HG03064 (cell line): ENCODE measurements around the gene PZP.
A peak's percentile ranks its signal among the peaks of the same experiment; 100 is the strongest.
"Not testable (repeated sequence)": the region's sequence is repeated elsewhere in the genome, so short reads cannot be mapped to it uniquely, and the experiment has no call there.

Source experiments
- ATAC-seq: cut with Tn5 transposase; IDR thresholded peaks from one replicate; pipeline ENCODE4 v1.9.1; 2021; ENCODE audit warnings: low read depth; ENCODE audit not compliant: unreplicated experiment

The PZP gene

GRCh38 chr12:9208229-9208628 is at the start of gene PZP:
TSS of gene PZP (minus strand) at chr12:9208395. CDS start at chr12:9208341, 54 bp downstream.
- no peak for ATAC-seq

- no peak for ATAC-seq
Measured at GRCh38 chr12:9256758-9257405, 48.7 kb upstream of the PZP start.

GRCh38 chr12:9256341-9256740 is 48.1 kb upstream of the PZP start:
- no peak for ATAC-seq

DNA sequence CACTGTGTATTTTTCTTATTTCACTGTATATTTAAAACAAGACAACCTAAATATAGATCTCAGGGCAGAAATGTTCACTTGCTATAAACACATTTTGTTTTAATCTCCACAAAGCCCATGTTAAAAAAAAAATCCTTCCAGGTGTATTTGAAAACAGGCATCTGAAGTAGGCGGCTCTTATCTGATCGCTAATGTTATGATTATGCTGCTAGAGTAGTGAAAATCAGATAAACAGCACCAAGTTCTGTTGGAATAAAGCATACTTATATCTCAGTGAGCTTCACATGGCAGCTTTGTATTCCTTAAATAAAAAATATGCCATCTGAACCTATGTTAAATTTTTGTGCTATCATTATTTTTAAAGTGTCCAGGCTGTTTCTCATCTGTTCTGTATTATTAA is 47.6 kb upstream of the PZP start:
- ATAC-seq, result no peak

DNA sequence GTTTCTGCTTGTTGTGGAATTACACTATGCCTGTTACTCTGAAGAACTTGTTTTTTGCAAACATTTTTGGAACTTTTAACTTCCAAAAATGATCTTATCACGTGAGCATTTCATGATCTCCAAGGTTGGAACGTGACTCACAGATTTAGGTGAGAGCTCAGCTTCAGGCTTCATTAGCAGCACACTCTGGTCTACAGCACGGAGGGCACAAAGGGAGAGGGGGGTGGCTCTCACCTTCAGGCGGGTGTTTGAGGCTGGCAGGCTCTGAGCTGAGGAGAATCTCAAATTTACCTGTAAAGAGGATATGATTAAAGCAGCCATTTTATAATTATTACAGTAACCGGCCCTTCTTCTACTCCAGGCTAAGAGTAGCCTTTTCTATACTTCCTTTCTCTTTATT is 45.3 kb upstream of the PZP start:
- no peak for ATAC-seq

DNA sequence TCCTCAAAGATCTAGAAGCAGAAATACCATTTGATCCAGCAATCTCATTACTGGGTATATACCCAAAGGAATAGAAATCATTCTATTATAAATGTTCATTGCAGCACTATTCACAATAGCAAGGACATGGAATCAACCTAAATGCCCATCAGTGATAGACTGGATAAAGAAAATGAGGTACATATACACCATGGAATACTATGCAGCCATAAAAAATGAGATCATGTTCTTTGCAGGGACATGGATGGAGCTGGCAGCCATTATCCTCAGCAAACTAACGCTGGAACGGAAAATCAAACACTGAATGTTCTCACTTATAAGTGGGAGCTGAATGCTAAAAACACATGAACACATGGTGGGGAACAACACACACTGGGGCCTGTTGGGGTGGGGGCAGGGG is 44.6 kb upstream of the PZP start:
- not testable (repeated sequence) for ATAC-seq

- no peak for ATAC-seq
Measured at GRCh38 chr12:9252256-9252655, 44.1 kb upstream of the PZP start.

- ATAC-seq, result no peak
Measured at GRCh38 chr12:9248435-9248834, 40.2 kb upstream of the PZP start.

- ATAC-seq, result peak; percentile 58
Measured at GRCh38 chr12:9244894-9245293, 36.7 kb upstream of the PZP start.

GRCh38 chr12:9243999-9244649 is 35.9 kb upstream of the PZP start:
- ATAC-seq, result no peak

GRCh38 chr12:9241301-9241700 is 33.1 kb upstream of the PZP start:
- ATAC-seq, result no peak

GRCh38 chr12:9240776-9241175 is 32.6 kb upstream of the PZP start:
- no peak for ATAC-seq

DNA sequence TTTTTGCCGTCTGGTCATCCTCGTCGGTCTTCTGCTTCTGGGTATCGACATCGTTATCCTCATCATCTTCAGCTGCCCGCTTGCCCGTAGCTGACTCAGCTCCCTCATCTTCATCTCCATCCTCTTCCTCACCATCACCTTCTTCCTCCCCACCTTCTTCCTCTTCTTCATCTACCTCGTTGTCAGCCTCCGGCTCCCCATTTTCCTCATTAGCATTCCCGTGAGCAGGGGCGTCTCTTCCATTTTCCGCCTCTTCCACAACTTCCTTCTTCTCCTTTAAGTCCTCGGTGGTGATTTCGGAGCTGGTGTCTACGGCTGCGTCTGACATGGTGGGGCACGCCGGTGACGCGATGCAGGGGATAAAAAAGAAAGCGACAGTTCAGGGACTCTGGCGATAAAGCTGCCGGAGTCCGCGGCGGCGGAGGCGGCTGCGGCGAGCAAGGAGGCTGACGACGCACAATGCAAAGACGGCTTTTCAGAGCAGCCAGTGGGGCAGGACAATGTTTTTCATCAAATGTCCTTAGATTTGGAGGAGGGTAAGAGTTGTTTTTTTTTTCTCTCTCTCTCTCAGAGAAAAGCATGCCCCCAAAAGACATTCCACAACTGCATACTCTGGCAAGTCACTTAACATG is 31.9 kb upstream of the PZP start:
- not testable (repeated sequence) for ATAC-seq

DNA sequence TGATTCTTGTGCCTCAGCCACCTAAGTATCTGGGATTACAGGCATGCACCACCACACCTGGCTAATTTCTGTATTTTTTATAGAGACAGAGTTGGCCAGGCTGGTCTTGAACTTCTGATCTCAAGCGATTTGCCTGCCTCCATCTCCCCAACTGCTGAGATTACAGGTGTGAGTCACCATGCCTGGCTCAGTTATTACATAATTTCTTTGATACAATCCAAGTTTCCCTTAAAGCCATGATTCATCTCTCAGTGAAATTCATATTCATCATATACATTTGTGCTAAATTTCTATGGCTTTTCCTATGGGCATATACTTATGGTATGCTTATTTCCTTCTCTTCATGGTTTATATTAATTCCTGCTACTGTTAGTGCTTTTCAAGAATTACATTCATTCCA is 29.1 kb upstream of the PZP start:
- no peak for ATAC-seq

DNA sequence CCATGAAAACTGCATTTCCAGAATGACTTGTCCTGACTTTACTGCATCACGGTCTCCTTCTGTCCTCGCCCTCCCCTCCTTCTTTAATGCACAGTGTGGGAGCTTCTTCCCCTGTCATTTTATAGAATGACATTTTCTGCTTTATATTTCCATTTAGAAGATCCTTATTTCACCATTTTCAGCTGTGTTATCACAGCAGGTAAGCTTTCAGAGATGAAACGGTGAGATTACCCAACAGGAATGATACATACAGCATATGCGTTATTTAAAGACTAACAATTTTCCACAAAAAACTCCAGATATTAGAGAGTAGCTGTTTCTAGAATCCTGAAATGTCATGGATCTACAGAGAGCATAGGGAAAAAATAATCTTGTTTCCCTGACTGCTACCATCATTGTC is 27.3 kb upstream of the PZP start:
- ATAC-seq, result no peak

GRCh38 chr12:9227950-9228349 is 19.8 kb upstream of the PZP start:
- no peak for ATAC-seq

- ATAC-seq, result no peak
Measured at GRCh38 chr12:9223830-9224229, 15.6 kb upstream of the PZP start.

GRCh38 chr12:9221483-9221882 is 13.3 kb upstream of the PZP start:
- ATAC-seq, result no peak

GRCh38 chr12:9221011-9221410 is 12.8 kb upstream of the PZP start:
- ATAC-seq, result not testable (repeated sequence)

DNA sequence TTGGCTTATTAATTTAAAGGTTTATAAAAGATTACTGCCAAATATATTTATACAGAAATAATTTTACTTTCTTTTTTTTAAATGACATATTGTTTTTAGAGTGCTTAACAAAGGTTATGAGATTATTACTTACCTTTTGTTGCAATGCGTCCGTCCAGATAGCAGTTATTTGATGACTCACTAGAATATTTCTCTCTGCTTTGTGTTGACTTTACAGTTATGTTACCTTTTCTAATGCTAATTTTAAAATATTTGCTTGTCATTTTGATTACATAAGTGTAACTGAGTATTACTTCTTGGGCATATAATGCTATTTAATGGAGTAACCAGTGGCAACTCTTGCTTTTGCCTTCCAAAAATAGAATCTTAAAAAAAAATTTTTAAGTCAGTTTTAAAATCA is 6.3 kb upstream of the PZP start:
- no peak for ATAC-seq

- no peak for ATAC-seq
Measured at GRCh38 chr12:9211687-9212086, 3.5 kb upstream of the PZP start.

DNA sequence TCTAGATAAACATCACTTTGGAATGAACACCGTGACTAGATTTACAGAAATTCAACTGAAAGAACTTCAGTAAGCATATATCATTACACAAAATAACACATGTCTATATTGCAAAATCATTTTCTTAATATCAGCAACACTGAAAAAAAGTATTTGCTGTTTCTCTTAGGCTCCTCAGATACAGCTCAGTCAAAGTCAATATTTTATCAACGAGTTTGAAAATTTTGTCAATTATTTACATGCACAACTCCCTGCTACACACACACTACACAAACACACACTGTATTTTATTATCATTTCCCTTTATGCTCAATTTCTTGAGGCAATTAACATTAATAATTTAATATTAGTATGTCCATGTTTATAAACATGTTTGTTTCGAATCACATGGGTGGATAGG is 3.8 kb downstream of the PZP start:
- ATAC-seq, result no peak
